GM12865 (cell line): Measurements from ENCODE around the gene TNNI3K.

Source experiments
- DNase-seq: peaks from one replicate; pipeline ENCODE4 v3.0.0; 2010; ENCODE audit warnings: low read depth
- H3K4me3 ChIP-seq: 2 replicates; pipeline ENCODE4 v1.5.1; 2011; ENCODE audit warnings: mild to moderate bottlenecking, low read depth, low read length, control low read depth
- CTCF ChIP-seq: IDR thresholded peaks from 2 replicates; pipeline ENCODE4 v1.5.1; 2011; ENCODE audit warnings: low read length, control low read depth, low read depth, inconsistent platforms; ENCODE audit not compliant: insufficient read depth; ENCODE audit errors: missing control alignments

Gene TNNI3K

GRCh38 chr1:74584185-74584584 lies 349.0 kb downstream of the TNNI3K start:
- no peak for DNase-seq
- no peak overlapping the region for H3K4me3 ChIP-seq
- no peak for TF ChIP-seq CTCF

- no peak overlapping the region; the same call in 1 of the 2 replicates for H3K4me3 ChIP-seq
- DNase-seq = no peak
- TF ChIP-seq CTCF = no peak
Measured at GRCh38 chr1:74586253-74586897, 351.2 kb downstream of the TNNI3K start.

- no peak overlapping the region for H3K4me3 ChIP-seq
- no peak for TF ChIP-seq CTCF
- no peak for DNase-seq
Measured at GRCh38 chr1:74587888-74588287, 352.7 kb downstream of the TNNI3K start.

GRCh38 chr1:74590288-74590687 lies 355.1 kb downstream of the TNNI3K start:
- no peak for TF ChIP-seq CTCF
- DNase-seq = no peak
- no peak overlapping the region for H3K4me3 ChIP-seq

GRCh38 chr1:74591949-74592348 lies 356.8 kb downstream of the TNNI3K start:
- no peak for DNase-seq
- H3K4me3 ChIP-seq = no peak overlapping the region
- TF ChIP-seq CTCF = no peak

GRCh38 chr1:74592580-74593355 lies 357.6 kb downstream of the TNNI3K start:
- DNase-seq = no peak
- no peak for TF ChIP-seq CTCF
- no peak overlapping the region for H3K4me3 ChIP-seq
